A549 (cell line): Measurements from ENCODE around the gene CD200R1L. TPM values are rescaled to one million over a fixed set of nuclear protein-coding genes. Genes with fewer than 3 reads are reported as not detected.

Experiments used
- ATAC-seq, 2 experiments: fragments of 200-7000 bp in 1 of 2; fragments of >200 bp in 1 of 2; cut with Nextera tagmentation in 1 of 2; cut with Tn5 transposase in 1 of 2; 3 replicates each; pipeline versions ENCODE4 v1.8.0 to v1.9.1; 2018 to 2020; ENCODE audit warnings: mild to moderate bottlenecking in 1 of 2, moderate library complexity in 1 of 2
- CTCF ChIA-PET: fragments of 300-600 bp; sonication (Branson Sonifier 250); formaldehyde crosslinking; extraction: SDS; loops from one replicate; lab custom pipeline; 2021; ENCODE audit warnings: antibody characterized with exemption, inconsistent platforms; lab: Yijun Ruan, JAX
- POLR2A ChIA-PET: fragments of 350-600 bp; formaldehyde crosslinking; extraction: SDS; loops from one replicate; lab custom pipeline; 2021; ENCODE audit warnings: antibody characterized with exemption, inconsistent platforms; lab: Yijun Ruan, JAX
- DNase-seq, 2 experiments: peaks; one replicate each; pipeline versions ENCODE4 v3.0.0 to v3.0.0-alpha.2; 2011 to 2016; ENCODE audit warnings: low read depth in 1 of 2, low spot score in 1 of 2
- FAIRE-seq: peaks from 2 replicates; lab custom pipeline; 2011; peaks lifted over from hg19 to GRCh38; lab: Jason Lieb, UNC
- H3K27ac ChIP-seq, 2 experiments: fragments of >200 bp; sonication (Bioruptor Twin); formaldehyde crosslinking; 3 replicates each; pipeline ENCODE4 v1.5.1; 2016 to 2017
- H3K4me1 ChIP-seq: fragments of >200 bp; sonication (Bioruptor Twin); formaldehyde crosslinking; 3 replicates; pipeline ENCODE4 v1.6.1; 2016
- H3K4me2 ChIP-seq: fragments of >200 bp; sonication (Bioruptor Twin); formaldehyde crosslinking; 3 replicates; pipeline ENCODE4 v1.6.1; 2016
- H3K4me3 ChIP-seq: fragments of >200 bp; sonication (Bioruptor Twin); formaldehyde crosslinking; 3 replicates; pipeline ENCODE4 v1.5.1; 2016
- H3K9me3 ChIP-seq: fragments of >200 bp; sonication (Bioruptor Twin); formaldehyde crosslinking; 3 replicates; pipeline ENCODE4 v1.6.1; 2016
- CBX8 ChIP-seq: fragments of 200-600 bp; sonication (generic); IDR thresholded peaks from 2 replicates; pipeline ENCODE4 v1.6.1; 2016
- CEBPB ChIP-seq, 2 experiments: fragments of >200 bp in 1 of 2; sonication (Bioruptor Twin) in 1 of 2; formaldehyde crosslinking in 1 of 2; IDR thresholded peaks; 2 replicates each; pipeline ENCODE4 v1.6.1; 2012 to 2016
- CHD2 ChIP-seq: fragments of 150-350 bp; IDR thresholded peaks from 2 replicates; pipeline ENCODE4 v1.6.1; 2014; ENCODE audit warnings: low read length; ENCODE audit not compliant: partially characterized antibody
- EP300 ChIP-seq, 2 experiments: fragments of >200 bp; sonication (Bioruptor Twin); formaldehyde crosslinking; IDR thresholded peaks; 2 replicates in 1 of 2; 3 replicates in 1 of 2; pipeline ENCODE4 v1.6.1; 2016 to 2017
- FOSB ChIP-seq: fragments of 250-450 bp; sonication (Bioruptor Pico); IDR thresholded peaks from 2 replicates; pipeline ENCODE4 v1.5.0; 2020; ENCODE audit warnings: mild to moderate bottlenecking, moderate library complexity
- HOXB13 ChIP-seq: fragments of 250-450 bp; sonication (Bioruptor Pico); IDR thresholded peaks from 2 replicates; pipeline ENCODE4 v1.5.0; 2020; ENCODE audit warnings: low read depth, mild to moderate bottlenecking, moderate library complexity
- HOXB5 ChIP-seq: fragments of 250-450 bp; sonication (Bioruptor Pico); IDR thresholded peaks from 2 replicates; pipeline ENCODE4 v1.5.0; 2020; ENCODE audit warnings: mild to moderate bottlenecking, moderate library complexity
- KDM1A ChIP-seq: fragments of 200-600 bp; sonication (generic); IDR thresholded peaks from 2 replicates; pipeline ENCODE4 v1.6.1; 2016; ENCODE audit warnings: low read depth, mild to moderate bottlenecking
- KDM5A ChIP-seq: fragments of 200-600 bp; sonication (generic); IDR thresholded peaks from 2 replicates; pipeline ENCODE4 v1.6.1; 2016; ENCODE audit warnings: antibody characterized with exemption, mild to moderate bottlenecking
- MAZ ChIP-seq: fragments of 150-350 bp; IDR thresholded peaks from 2 replicates; pipeline ENCODE4 v1.6.1; 2014; ENCODE audit warnings: antibody characterized with exemption, low read depth, low read length, borderline replicate concordance
- NPAS2 ChIP-seq: fragments of 250-450 bp; sonication (Bioruptor Pico); IDR thresholded peaks from 2 replicates; pipeline ENCODE4 v1.8.0; 2022; ENCODE audit warnings: mild to moderate bottlenecking, moderate library complexity, borderline replicate concordance
- PHF8 ChIP-seq: fragments of 200-600 bp; sonication (generic); IDR thresholded peaks from 2 replicates; pipeline ENCODE4 v1.6.1; 2016; ENCODE audit warnings: low read depth, mild to moderate bottlenecking, antibody characterized with exemption, moderate library complexity, borderline replicate concordance
- POLR2A ChIP-seq: IDR thresholded peaks from 2 replicates; pipeline ENCODE4 v1.6.1; 2012; ENCODE audit warnings: mild to moderate bottlenecking, low read length
- POLR2AphosphoS2 ChIP-seq: conservative IDR thresholded peaks from 2 replicates; pipeline ENCODE4 v1.6.1; 2012; ENCODE audit warnings: low read length, improper control_type of control experiment, inconsistent platforms
- RARB ChIP-seq: fragments of 250-450 bp; sonication (Bioruptor Pico); IDR thresholded peaks from 2 replicates; pipeline ENCODE4 v1.8.0; 2021; ENCODE audit warnings: mild to moderate bottlenecking, moderate library complexity
- SMC3 ChIP-seq: fragments of >200 bp; sonication (Bioruptor Twin); formaldehyde crosslinking; IDR thresholded peaks from 3 replicates; pipeline ENCODE4 v1.6.1; 2018; ENCODE audit warnings: inconsistent platforms
- ZFP36 ChIP-seq: fragments of 450-650 bp; IDR thresholded peaks from 2 replicates; pipeline ENCODE4 v1.6.1; 2014; ENCODE audit warnings: borderline replicate concordance; ENCODE audit not compliant: partially characterized antibody
- ZNF302 ChIP-seq: fragments of 250-450 bp; sonication (Bioruptor Pico); IDR thresholded peaks from 2 replicates; pipeline ENCODE4 v1.9.0; 2021; ENCODE audit warnings: inconsistent platforms, mild to moderate bottlenecking, moderate library complexity
- ZSCAN20 ChIP-seq: fragments of 250-450 bp; sonication (Bioruptor Pico); IDR thresholded peaks from 2 replicates; pipeline ENCODE4 v1.8.0; 2022; ENCODE audit warnings: mild to moderate bottlenecking, moderate library complexity
- WGBS: methylation state at CpG from one replicate; pipeline ENCODE4 v1.1.6; 2017; ENCODE audit errors: missing lambda C conversion rate; 5-methylcytosine and 5-hydroxymethylcytosine counted together
- polyA plus RNA-seq, 4 experiments: library from polyadenylated mRNA; depleted of rRNA in 3 of 4; stranded (reverse); fragments of >200 nt; fragmentation: RNase III in 1 of 4; extraction: RNeasy Plus Mini Kit Qiagen cat#74134 plus additional on column Dnase treatment in 1 of 4; gene quantifications; 2 replicates in 3 of 4; 3 replicates in 1 of 4; pipeline ENCODE4 v1.2.3, GENCODE V29; 2011 to 2017
- TF ChIP-seq, protein P1 (sequence below): IDR thresholded peaks from 2 replicates; pipeline ENCODE4 v1.6.1; 2012
- TF ChIP-seq, protein P2 (sequence below): fragments of 450-650 bp; IDR thresholded peaks from 2 replicates; pipeline ENCODE4 v1.6.1; 2014; ENCODE audit warnings: antibody characterized with exemption

CD200R1L gene
- polyA plus RNA-seq, 2 of the 4 experiments (the other 2 are of a cell fraction), result 0.10 TPM; not detected in 1

DNA sequence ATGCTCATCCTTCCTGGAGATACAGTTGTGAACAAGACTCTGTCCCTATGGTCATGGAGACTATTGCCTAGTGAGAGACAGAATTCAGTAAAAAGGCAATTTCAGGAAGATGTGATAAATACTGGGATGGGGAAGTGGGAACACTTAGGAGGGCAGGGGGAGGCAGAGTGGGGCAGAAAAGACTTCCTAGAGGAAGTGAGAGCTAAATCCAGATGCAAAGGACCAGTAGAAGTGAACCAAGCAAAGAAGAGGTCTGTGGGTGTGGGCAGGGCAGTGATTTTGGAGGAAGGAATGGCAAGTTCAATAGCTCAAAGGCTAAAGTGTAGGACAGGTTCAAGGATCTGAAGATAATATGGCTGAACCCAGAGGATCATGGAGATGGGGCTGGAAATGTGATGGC is 68.9 kb downstream of the CD200R1L start:
- Histone ChIP-seq H3K4me2 (peak overlapping the region; percentile 63), H3K27ac (peak overlapping the region; percentile 87 to 96), H3K4me3 (no peak overlapping the region), H3K9me3 (no peaks in the 10 kb centered on the region), H3K4me1 (peaks cover 92% of the 10 kb centered on the region)
- TF ChIP-seq HOXB5 (0 out of 2 replicates have a peak, but pooled peaks have one; percentile 19), POLR2AphosphoS2 (no peak), HOXB13 (CRISPR knock-in tag) (no peak)
- ATAC-seq (no peak), FAIRE-seq (no peak), DNase-seq (no peak)
- ChIA-PET POLR2A (interaction anchor here (1.4 to 2.1 kb wide), 2 partner anchors 101 to 136 kb away, joined by 4 to 14 read pairs; no protein-coding TSS in a partner anchor), CTCF (interaction anchor here (0.9 to 4.9 kb wide), 5 partner anchors 13 to 135 kb away, joined by 3 to 34 read pairs (median 5); no protein-coding TSS in a partner anchor)

DNA sequence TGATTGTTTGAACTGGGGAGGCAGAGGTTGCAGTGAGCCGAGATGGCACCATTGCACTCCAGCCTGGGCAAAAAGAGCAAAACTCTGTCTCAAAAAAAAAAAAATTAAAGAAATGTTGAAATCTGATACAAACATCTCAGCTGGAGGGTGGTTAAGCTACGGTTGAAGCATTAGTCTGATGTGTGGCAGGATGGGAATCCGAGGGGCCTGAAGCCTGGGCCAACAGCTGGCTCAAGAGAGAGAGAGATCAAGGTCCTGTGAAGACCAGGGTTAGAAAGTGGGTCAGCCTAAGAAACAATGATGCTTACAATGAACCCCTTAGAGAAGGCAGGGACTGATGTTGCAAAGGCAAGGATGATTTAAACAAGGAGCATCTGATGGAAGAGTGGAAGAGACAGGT is 69.8 kb downstream of the CD200R1L start:
- Histone ChIP-seq H3K4me3 (no peak overlapping the region), H3K27ac (peak overlapping the region; percentile 87 to 96), H3K9me3 (no peaks in the 10 kb centered on the region), H3K4me1 (peaks cover 96% of the 10 kb centered on the region), H3K4me2 (no peak overlapping the region)
- peak; percentile 32 for FAIRE-seq
- no peak for DNase-seq
- no peak for TF ChIP-seq POLR2A
- TF ChIP-seq KDM5A, result no peak
- TF ChIP-seq PHF8, result no peak
- TF ChIP-seq NPAS2 (CRISPR knock-in tag), result no peak
- no peak for TF ChIP-seq MAZ
- TF ChIP-seq RARB (CRISPR knock-in tag), result no peak
- no peak for TF ChIP-seq ZFP36
- TF ChIP-seq HOXB13 (CRISPR knock-in tag), result no peak
- TF ChIP-seq KDM1A, result no peak
- TF ChIP-seq, protein P1, sequence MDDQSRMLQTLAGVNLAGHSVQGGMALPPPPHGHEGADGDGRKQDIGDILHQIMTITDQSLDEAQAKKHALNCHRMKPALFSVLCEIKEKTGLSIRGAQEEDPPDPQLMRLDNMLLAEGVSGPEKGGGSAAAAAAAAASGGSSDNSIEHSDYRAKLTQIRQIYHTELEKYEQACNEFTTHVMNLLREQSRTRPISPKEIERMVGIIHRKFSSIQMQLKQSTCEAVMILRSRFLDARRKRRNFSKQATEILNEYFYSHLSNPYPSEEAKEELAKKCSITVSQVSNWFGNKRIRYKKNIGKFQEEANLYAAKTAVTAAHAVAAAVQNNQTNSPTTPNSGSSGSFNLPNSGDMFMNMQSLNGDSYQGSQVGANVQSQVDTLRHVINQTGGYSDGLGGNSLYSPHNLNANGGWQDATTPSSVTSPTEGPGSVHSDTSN, result no peak
- TF ChIP-seq, protein P2, sequence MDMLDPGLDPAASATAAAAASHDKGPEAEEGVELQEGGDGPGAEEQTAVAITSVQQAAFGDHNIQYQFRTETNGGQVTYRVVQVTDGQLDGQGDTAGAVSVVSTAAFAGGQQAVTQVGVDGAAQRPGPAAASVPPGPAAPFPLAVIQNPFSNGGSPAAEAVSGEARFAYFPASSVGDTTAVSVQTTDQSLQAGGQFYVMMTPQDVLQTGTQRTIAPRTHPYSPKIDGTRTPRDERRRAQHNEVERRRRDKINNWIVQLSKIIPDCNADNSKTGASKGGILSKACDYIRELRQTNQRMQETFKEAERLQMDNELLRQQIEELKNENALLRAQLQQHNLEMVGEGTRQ, result no peak
- no peak for TF ChIP-seq FOSB (CRISPR knock-in tag)
- TF ChIP-seq CBX8, result no peak
- TF ChIP-seq POLR2AphosphoS2, result no peak
- TF ChIP-seq EP300 (IDR thresholded peaks at IDR 0.05), result no peak
- no peak for TF ChIP-seq ZSCAN20
- TF ChIP-seq ZNF302 (CRISPR knock-in tag), result no peak
- TF ChIP-seq SMC3, result no peak
- ChIA-PET POLR2A (no interaction called here), CTCF (interaction anchor here (1.2 to 4.9 kb wide), 5 partner anchors 24 to 137 kb away, joined by 3 to 34 read pairs (median 5); no protein-coding TSS in a partner anchor)
- 88% methylated on average over 3 of the region's 3 CpGs for WGBS
- ATAC-seq, result no peak

DNA sequence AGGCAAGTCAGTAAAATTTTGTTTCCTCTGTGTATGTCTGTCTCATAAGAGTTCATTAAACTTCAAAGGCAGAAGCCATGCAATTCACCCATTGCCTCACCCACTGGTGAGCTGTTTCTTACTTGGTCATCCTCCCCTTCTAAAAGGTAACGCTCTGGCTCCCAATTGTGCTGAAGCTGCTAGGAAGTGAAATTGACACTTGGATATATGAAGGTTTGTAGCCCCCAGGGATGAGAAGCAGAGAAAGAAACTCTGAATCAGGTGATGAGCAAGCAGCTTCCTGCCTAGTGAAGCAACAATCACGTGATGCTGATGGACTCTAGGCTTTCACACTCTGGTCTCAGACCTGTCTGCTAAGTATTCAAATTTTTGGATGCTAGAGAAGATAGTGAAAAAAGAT is 70.7 kb downstream of the CD200R1L start:
- Histone ChIP-seq H3K9me3 (no peaks in the 10 kb centered on the region), H3K4me1 (peaks cover 88% of the 10 kb centered on the region), H3K4me2 (peak overlapping the region; percentile 69), H3K27ac (peak overlapping the region; percentile 87 to 96), H3K4me3 (no peak overlapping the region)
- ChIA-PET CTCF (interaction anchor here (1.2 to 4.9 kb wide), 5 partner anchors 24 to 137 kb away, joined by 3 to 34 read pairs (median 9); no protein-coding TSS in a partner anchor), POLR2A (interaction anchor here (2.9 kb wide), 1 partner anchor 135 kb away, joined by 13 read pairs; no protein-coding TSS in a partner anchor)
- WGBS, result 52% methylated on average over 2 of the region's 2 CpGs
- peak in 1 of 2 experiments; percentile 25 for DNase-seq
- no peak for ATAC-seq
- no peak for FAIRE-seq
- TF ChIP-seq CEBPB (IDR thresholded peaks at IDR 0.05) (0 out of 4 replicates have a peak, but pooled peaks of 1 of the 2 experiments have one; percentile 13), CHD2 (no peak)
- TF ChIP-seq, protein P2, result peak; percentile 81
